OCI-LY1 (cell line): ENCODE results near the gene ABLIM3.
"Not testable (repeated sequence)": the region's sequence is repeated elsewhere in the genome, so short reads cannot be mapped to it uniquely, and the experiment has no call there.

ENCODE experiments used
- H2AFZ ChIP-seq: fragments of 200-600 bp; sonication (generic), shearing (Covaris generic); 2 replicates; pipeline ENCODE4 v1.6.0; 2014; ENCODE audit warnings: antibody characterized with exemption, mild to moderate bottlenecking, low read length
- H3F3A ChIP-seq: fragments of 200-600 bp; sonication (generic), shearing (Covaris generic); 2 replicates; pipeline ENCODE4 v1.6.0; 2014; ENCODE audit warnings: mild to moderate bottlenecking, antibody characterized with exemption, low read length, moderate library complexity; ENCODE audit not compliant: insufficient read depth
- H3K27ac ChIP-seq: fragments of 200-600 bp; sonication (generic); 2 replicates; pipeline ENCODE4 v1.5.1; 2014; ENCODE audit warnings: low read length, mixed run types, mild to moderate bottlenecking, low read depth; ENCODE audit not compliant: poor library complexity, severe bottlenecking
- H3K27me3 ChIP-seq: fragments of 200-600 bp; sonication (generic); 2 replicates; pipeline ENCODE4 v1.6.0; 2014; ENCODE audit warnings: antibody characterized with exemption, mild to moderate bottlenecking, low read length, moderate library complexity; ENCODE audit not compliant: insufficient read depth
- H3K36me3 ChIP-seq: fragments of 200-600 bp; sonication (generic); 2 replicates; pipeline ENCODE4 v1.6.1; 2014; ENCODE audit warnings: mild to moderate bottlenecking, antibody characterized with exemption, low read length, moderate library complexity, mixed read lengths; ENCODE audit not compliant: insufficient read depth
- H3K4me1 ChIP-seq: fragments of 200-600 bp; sonication (generic); 2 replicates; pipeline ENCODE4 v1.5.1; 2014; ENCODE audit warnings: mild to moderate bottlenecking, low read length, moderate library complexity; ENCODE audit not compliant: insufficient read depth, severe bottlenecking
- H3K4me2 ChIP-seq: fragments of 200-600 bp; sonication (generic), shearing (Covaris generic); 2 replicates; pipeline ENCODE4 v1.6.1; 2014; ENCODE audit warnings: low read length
- H3K4me3 ChIP-seq: fragments of 200-600 bp; sonication (generic); 2 replicates; pipeline ENCODE4 v1.5.1; 2014; ENCODE audit warnings: low read length, low read depth, mild to moderate bottlenecking, mixed read lengths; ENCODE audit not compliant: poor library complexity, severe bottlenecking
- H3K79me2 ChIP-seq: fragments of 200-600 bp; shearing (Covaris generic); 2 replicates; pipeline ENCODE4 v1.6.1; 2016; ENCODE audit warnings: mixed run types, low read length, mixed read lengths; ENCODE audit not compliant: insufficient read depth
- H3K9ac ChIP-seq: fragments of 200-600 bp; sonication (generic), shearing (Covaris generic); 2 replicates; pipeline ENCODE4 v1.6.1; 2014; ENCODE audit warnings: mild to moderate bottlenecking, low read length, mixed read lengths
- H3K9me2 ChIP-seq: fragments of 200-600 bp; sonication (generic), shearing (Covaris generic); 2 replicates; pipeline ENCODE4 v1.6.1; 2014; ENCODE audit warnings: low read depth, mild to moderate bottlenecking, low read length, mixed read lengths
- H3K9me3 ChIP-seq: fragments of 200-600 bp; shearing (Covaris generic); 2 replicates; pipeline ENCODE4 v1.6.1; 2014; ENCODE audit warnings: low read length, mixed read lengths
- H4K20me1 ChIP-seq: fragments of 200-600 bp; sonication (generic), shearing (Covaris generic); 2 replicates; pipeline ENCODE4 v1.6.0; 2016; ENCODE audit warnings: mild to moderate bottlenecking, low read length; ENCODE audit not compliant: insufficient read depth
- EZH2 ChIP-seq: fragments of 200-600 bp; sonication (generic), shearing (Covaris generic); IDR thresholded peaks from 2 replicates; pipeline ENCODE4 v1.8.0; 2017; ENCODE audit warnings: borderline replicate concordance, mixed run types, mild to moderate bottlenecking, antibody characterized with exemption, low read length, moderate library complexity, mixed read lengths
- TF ChIP-seq, protein P1 (sequence below): fragments of 200-600 bp; sonication (generic), shearing (Covaris generic); IDR thresholded peaks from 2 replicates; pipeline ENCODE4 v1.5.1; 2017; ENCODE audit warnings: mild to moderate bottlenecking, antibody characterized with exemption, low read length, moderate library complexity, mixed read lengths

ABLIM3 gene

DNA sequence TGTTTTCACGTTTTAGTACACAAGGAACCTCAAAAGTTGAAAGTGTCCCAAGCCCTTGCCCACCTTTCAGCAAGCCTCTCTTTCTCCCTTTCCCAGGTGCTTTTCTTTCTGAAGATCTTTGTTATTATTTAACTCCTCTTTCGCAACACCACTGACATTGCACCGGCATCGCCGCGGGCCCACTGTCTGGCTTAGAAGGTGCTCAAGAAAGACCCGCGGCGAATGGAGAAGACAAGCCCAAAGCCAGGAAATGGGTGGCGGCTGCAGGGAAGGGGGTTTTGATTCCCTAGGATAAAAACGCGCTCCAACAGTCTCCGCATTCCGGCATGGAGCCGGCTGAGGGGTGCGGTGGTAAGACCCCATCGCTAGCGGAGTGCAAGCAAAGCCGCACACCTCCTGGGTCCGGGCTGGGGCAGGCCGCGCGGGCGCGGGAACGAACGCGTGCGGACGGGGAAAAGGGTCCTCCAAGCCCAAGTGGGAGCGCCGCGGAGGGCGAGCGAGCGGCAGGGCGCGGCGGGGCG is 130.0 kb downstream of the ABLIM3 start:
- Histone ChIP-seq H3K36me3 (no peaks in the 10 kb centered on the region; the same call in 1 of the 2 replicates), H3K9me3 (0 out of 2 replicates have a peak, but pooled peaks cover 7% of the 10 kb centered on the region), H3K4me3 (no peak overlapping the region), H4K20me1 (no peaks in the 10 kb centered on the region), H3K4me1 (no peaks in the 10 kb centered on the region), H3K27ac (no peak overlapping the region), H2AFZ (no peak overlapping the region), H3K79me2 (no peaks in the 10 kb centered on the region), H3K27me3 (no peaks in the 10 kb centered on the region), H3K4me2 (no peak overlapping the region), H3K9me2 (no peaks in the 10 kb centered on the region), H3F3A (no peaks in the 10 kb centered on the region), H3K9ac (no peak overlapping the region)
- no peak for TF ChIP-seq EZH2
- TF ChIP-seq, protein P1, sequence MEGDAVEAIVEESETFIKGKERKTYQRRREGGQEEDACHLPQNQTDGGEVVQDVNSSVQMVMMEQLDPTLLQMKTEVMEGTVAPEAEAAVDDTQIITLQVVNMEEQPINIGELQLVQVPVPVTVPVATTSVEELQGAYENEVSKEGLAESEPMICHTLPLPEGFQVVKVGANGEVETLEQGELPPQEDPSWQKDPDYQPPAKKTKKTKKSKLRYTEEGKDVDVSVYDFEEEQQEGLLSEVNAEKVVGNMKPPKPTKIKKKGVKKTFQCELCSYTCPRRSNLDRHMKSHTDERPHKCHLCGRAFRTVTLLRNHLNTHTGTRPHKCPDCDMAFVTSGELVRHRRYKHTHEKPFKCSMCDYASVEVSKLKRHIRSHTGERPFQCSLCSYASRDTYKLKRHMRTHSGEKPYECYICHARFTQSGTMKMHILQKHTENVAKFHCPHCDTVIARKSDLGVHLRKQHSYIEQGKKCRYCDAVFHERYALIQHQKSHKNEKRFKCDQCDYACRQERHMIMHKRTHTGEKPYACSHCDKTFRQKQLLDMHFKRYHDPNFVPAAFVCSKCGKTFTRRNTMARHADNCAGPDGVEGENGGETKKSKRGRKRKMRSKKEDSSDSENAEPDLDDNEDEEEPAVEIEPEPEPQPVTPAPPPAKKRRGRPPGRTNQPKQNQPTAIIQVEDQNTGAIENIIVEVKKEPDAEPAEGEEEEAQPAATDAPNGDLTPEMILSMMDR: no peak

DNA sequence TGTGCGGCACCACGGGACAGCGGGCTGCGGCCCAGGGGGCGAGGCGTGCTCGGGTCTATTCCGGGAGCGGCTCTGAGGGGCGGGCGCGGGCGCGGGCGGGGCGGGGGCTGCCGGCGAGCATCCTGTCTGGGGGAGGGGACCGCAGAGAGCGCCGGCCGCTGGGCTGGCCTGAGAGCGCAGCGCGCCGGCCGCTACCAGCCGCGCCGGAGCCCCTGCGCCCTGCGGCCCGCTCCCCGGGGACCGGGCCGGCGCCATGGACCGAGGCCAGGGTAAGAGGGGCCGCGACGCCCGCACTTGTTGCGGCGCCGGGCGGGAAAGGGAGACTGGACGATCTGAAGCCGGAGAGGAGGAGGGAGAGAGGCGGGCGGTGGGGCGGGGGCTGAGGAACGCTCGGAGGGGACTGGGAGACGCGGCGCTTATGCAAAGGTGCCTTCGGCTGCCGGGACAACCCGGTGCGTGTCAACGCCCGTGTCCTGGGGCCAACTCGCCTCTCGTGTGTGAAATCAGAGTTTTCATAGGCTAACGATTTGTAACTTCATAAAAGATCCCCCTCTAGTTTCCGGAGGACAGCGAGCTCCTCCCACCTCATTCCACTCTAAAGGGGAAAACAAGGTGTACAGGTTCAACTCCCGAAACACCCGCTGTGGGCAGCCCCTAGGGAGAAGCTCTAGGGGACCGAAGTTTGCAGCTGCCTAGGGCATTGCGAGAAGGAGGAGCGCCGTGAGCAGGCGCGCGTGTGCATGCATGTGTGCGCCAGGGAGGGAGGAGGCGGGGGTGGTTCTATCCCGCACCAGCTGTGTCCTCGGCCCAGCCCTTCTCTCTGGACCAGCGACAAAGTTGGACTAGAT is 130.6 kb downstream of the ABLIM3 start, which contains the start of gene AFAP1L1:
TSS of gene AFAP1L1 (plus strand) at position 144 of the 848 bp plus-strand sequence. CDS start at position 254, 110 bp downstream.
- H4K20me1 ChIP-seq: no peaks in the 10 kb centered on the region
- H3K79me2 ChIP-seq: no peaks in the 10 kb centered on the region
- no peak within 1 kb of the TSS for H3K4me3 ChIP-seq
- H3K27me3 ChIP-seq: no peaks in the 10 kb centered on the region
- H3F3A ChIP-seq: no peaks in the 10 kb centered on the region
- H3K4me1 ChIP-seq: no peaks in the 10 kb centered on the region
- TF ChIP-seq, protein P1: no peak
- no peak for TF ChIP-seq EZH2
- H3K36me3 ChIP-seq: no peaks in the 10 kb centered on the region; the same call in 1 of the 2 replicates
- no peak within 1 kb of the TSS for H3K27ac ChIP-seq
- 0 out of 2 replicates have a peak, but pooled peaks cover 7% of the 10 kb centered on the region for H3K9me3 ChIP-seq
- H3K9me2 ChIP-seq: no peaks in the 10 kb centered on the region
- no peak within 1 kb of the TSS for H3K9ac ChIP-seq
- H2AFZ ChIP-seq: no peak within 1 kb of the TSS
- no peak within 1 kb of the TSS for H3K4me2 ChIP-seq

DNA sequence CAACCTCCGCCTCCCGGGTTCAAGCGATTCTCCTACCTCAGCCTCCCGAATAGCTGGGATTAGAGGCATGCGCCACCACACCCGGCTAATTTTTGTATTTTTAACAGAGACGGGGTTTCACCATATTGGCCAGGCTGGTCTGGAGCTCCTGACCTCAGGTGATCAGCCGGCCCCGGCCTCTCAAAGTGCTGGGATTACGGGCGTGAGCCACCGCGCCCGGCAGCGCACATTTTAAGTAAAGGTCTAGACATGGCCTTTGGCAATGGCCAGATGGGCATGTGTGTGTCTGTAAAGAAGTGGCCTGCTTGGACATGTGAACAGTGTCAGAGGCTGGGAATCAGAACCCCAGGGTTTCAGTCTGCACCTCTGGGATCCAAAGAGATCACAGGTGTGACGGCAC is 131.5 kb downstream of the ABLIM3 start:
- H3K4me1 ChIP-seq, H3K4me2 ChIP-seq, H3K27ac ChIP-seq, H3K9me3 ChIP-seq, H3K9me2 ChIP-seq, H3K27me3 ChIP-seq, H3F3A ChIP-seq, H3K79me2 ChIP-seq, H3K4me3 ChIP-seq, H2AFZ ChIP-seq, H4K20me1 ChIP-seq, H3K9ac ChIP-seq, H3K36me3 ChIP-seq: not testable (repeated sequence)
